ENCODE results near the gene ZCCHC18.
"Not testable (repeated sequence)": the region's sequence is repeated elsewhere in the genome, so short reads cannot be mapped to it uniquely, and the experiment has no call there.

ZCCHC18 gene

GRCh38 chrX:104112326-104112951 is at the start of gene ZCCHC18:
TSS of gene ZCCHC18 (plus strand) at chrX:104112523. CDS start at chrX:104114112, 1,589 bp downstream.
- DNase-seq (ENCODE audit: low read depth in 2 of 2) = no peak

- DNase-seq (ENCODE audit: low read depth in 2 of 2) = not testable (repeated sequence)
Observed at GRCh38 chrX:104062636-104063035, 49.7 kb upstream of the ZCCHC18 start.

GRCh38 chrX:104075778-104076445 is 36.4 kb upstream of the ZCCHC18 start, which contains the start of gene TMSB15C:
TSS of gene TMSB15C (minus strand) at chrX:104076236.
- not testable (repeated sequence) for DNase-seq (ENCODE audit: low read depth in 2 of 2)

- DNase-seq (ENCODE audit: low read depth in 2 of 2) = not testable (repeated sequence)
Observed at GRCh38 chrX:104077854-104078253, 34.5 kb upstream of the ZCCHC18 start.

- DNase-seq (ENCODE audit: low read depth in 2 of 2) = no peak
Observed at GRCh38 chrX:104084063-104084462, 28.3 kb upstream of the ZCCHC18 start.

GRCh38 chrX:104084534-104085277 is 27.6 kb upstream of the ZCCHC18 start:
- DNase-seq (ENCODE audit: low read depth in 2 of 2) = no peak

- no peak for DNase-seq (ENCODE audit: low read depth in 2 of 2)
Observed at GRCh38 chrX:104085477-104085876, 26.8 kb upstream of the ZCCHC18 start.

GRCh38 chrX:104085919-104086318 is 26.4 kb upstream of the ZCCHC18 start:
- DNase-seq (ENCODE audit: low read depth in 2 of 2) = no peak

GRCh38 chrX:104098151-104098808 is 14.0 kb upstream of the ZCCHC18 start:
- DNase-seq (ENCODE audit: low read depth in 2 of 2) = peak; percentile 2 to 26

- DNase-seq (ENCODE audit: low read depth in 2 of 2) = no peak
Observed at GRCh38 chrX:104098919-104099318, 13.4 kb upstream of the ZCCHC18 start.

GRCh38 chrX:104104676-104105075 is 7.6 kb upstream of the ZCCHC18 start:
- no peak for DNase-seq (ENCODE audit: low read depth in 2 of 2)

GRCh38 chrX:104105330-104106262 is 6.7 kb upstream of the ZCCHC18 start:
- DNase-seq (ENCODE audit: low read depth in 2 of 2) = no peak

GRCh38 chrX:104108955-104109354 is 3.4 kb upstream of the ZCCHC18 start:
- no peak for DNase-seq (ENCODE audit: low read depth in 2 of 2)

- DNase-seq (ENCODE audit: low read depth in 2 of 2) = not testable (repeated sequence)
Observed at GRCh38 chrX:104110491-104111240, 1.7 kb upstream of the ZCCHC18 start.

GRCh38 chrX:104113222-104113965 is 1.1 kb downstream of the ZCCHC18 start:
- peak in 1 of 2 donors; percentile 15 for DNase-seq (ENCODE audit: low read depth in 2 of 2)

GRCh38 chrX:104117759-104118158 is 5.4 kb downstream of the ZCCHC18 start:
- DNase-seq (ENCODE audit: low read depth in 2 of 2) = no peak

- no peak for DNase-seq (ENCODE audit: low read depth in 2 of 2)
Observed at GRCh38 chrX:104118765-104119164, 6.4 kb downstream of the ZCCHC18 start.

GRCh38 chrX:104122829-104123228 is 10.5 kb downstream of the ZCCHC18 start:
- DNase-seq (ENCODE audit: low read depth in 2 of 2) = no peak

GRCh38 chrX:104126856-104127255 is 14.5 kb downstream of the ZCCHC18 start:
- DNase-seq (ENCODE audit: low read depth in 2 of 2) = no peak

- DNase-seq (ENCODE audit: low read depth in 2 of 2) = no peak
Observed at GRCh38 chrX:104130808-104131207, 18.5 kb downstream of the ZCCHC18 start.

Measured in stimulated activated CD4-positive, alpha-beta T cell treated with anti-CD3 and anti-CD28 coated beads, Interleukin-15, amount 100 ng/mL, for 48 hours (primary cell).